Gastrocnemius medialis (tissue), 4 donors: Measurements from ENCODE around the gene DHRS12. TPM values are rescaled to one million over a fixed set of nuclear protein-coding genes. Genes with fewer than 3 reads are reported as not detected.

Experiments used
- ATAC-seq, 2 donors: fragments of 150-250 bp; one replicate each; pipeline ENCODE4 v1.9.1; 2016
- DNase-seq, 2 donors: peaks; one replicate each; pipeline ENCODE4 v3.0.0-alpha.2; 2019
- H3K27ac ChIP-seq, 4 donors: fragments of 200-600 bp; sonication (generic); 1 replicate in 1 of 4; 2 replicates in 3 of 4; pipeline ENCODE4 v1.5.1; 2016 to 2018; ENCODE audit warnings: mild to moderate bottlenecking in 2 of 4, moderate library complexity in 1 of 4
- H3K27me3 ChIP-seq, 3 donors: fragments of 200-600 bp; sonication (generic) in 2 of 3; 1 replicate in 1 of 3; 2 replicates in 2 of 3; pipeline versions ENCODE4 v1.5.1 to v1.6.0; 2016 to 2019; ENCODE audit warnings: mild to moderate bottlenecking in 1 of 3, moderate library complexity in 1 of 3
- H3K36me3 ChIP-seq, 2 donors: fragments of 200-600 bp; sonication (generic) in 1 of 2; one replicate each; pipeline ENCODE4 v1.5.1; 2017 to 2018
- H3K4me1 ChIP-seq, 2 donors: fragments of 200-600 bp; sonication (generic) in 1 of 2; one replicate each; pipeline ENCODE4 v1.5.1; 2016 to 2017; ENCODE audit warnings: mild to moderate bottlenecking in 2 of 2
- H3K4me3 ChIP-seq, 4 donors: fragments of 200-600 bp; sonication (generic) in 3 of 4; 1 replicate in 1 of 4; 2 replicates in 3 of 4; pipeline ENCODE4 v1.5.1; 2016 to 2019; ENCODE audit warnings: mild to moderate bottlenecking in 2 of 4
- H3K9me3 ChIP-seq, 3 donors: fragments of 200-600 bp; sonication (generic) in 2 of 3; 1 replicate in 1 of 3; 2 replicates in 2 of 3; pipeline ENCODE4 v1.5.1; 2016 to 2019
- CTCF ChIP-seq, 5 experiments: fragments of 450-650 bp in 3 of 5; fragments of 200-600 bp in 2 of 5; sonication (generic) in 2 of 5; IDR thresholded peaks in 4 of 5; conservative IDR thresholded peaks in 1 of 5; 1 replicate in 4 of 5; 2 replicates in 1 of 5; pipeline ENCODE4 v1.5.1; 2016 to 2019; ENCODE audit warnings: antibody characterized with exemption in 5 of 5, mild to moderate bottlenecking in 3 of 5, moderate library complexity in 3 of 5
- POLR2A ChIP-seq, 2 donors: fragments of 450-650 bp; IDR thresholded peaks; one replicate each; pipeline ENCODE4 v1.6.1; 2017; ENCODE audit warnings: antibody characterized with exemption in 2 of 2, mild to moderate bottlenecking in 2 of 2, moderate library complexity in 2 of 2
- in situ Hi-C, 4 donors: fragments of 200-750 bp; cut with MboI; loops; one replicate each; pipeline versions ENCODE4 v1.15.0 to v1.8.0; 2017; ENCODE audit warnings: low sequenced_read_pairs in 4 of 4
- intact Hi-C: fragments of 100-400 bp; cut with DNase I; formaldehyde crosslinking; loops from one replicate; pipeline ENCODE4 v1.15.1; 2023; ENCODE audit warnings: low total_unique reads
- total RNA-seq, 4 donors: library from RNA; depleted of rRNA; stranded (reverse); fragments of >200 nt; gene quantifications; one replicate each; pipeline versions ENCODE4 v1.1.0 to v1.2.3, GENCODE V29; 2016

DHRS12 gene
- total RNA-seq, 4 donors from 2014 or later: 1.8 to 6.0 (median 4.7) TPM

- H3K36me3 ChIP-seq: no peaks in the 10 kb centered on the region
- H3K4me3 ChIP-seq: no peak overlapping the region
- in situ Hi-C loops: loop anchor here (10.0 to 25.0 kb wide), 8 partner anchors 194 to 637 kb away; partner anchors contain the start of genes NEK5 (in 2 of the 4), ALG11 (in 1 of the 4), ATP7B (in 1 of the 4) and CKAP2 (in 1 of the 4)
- H3K4me1 ChIP-seq: peaks cover 16 to 21% of the 10 kb centered on the region in 2 donors
- intact Hi-C loops: no loop called here
- DNase-seq (no peak), ATAC-seq (no peak)
- H3K27ac ChIP-seq: peak overlapping the region in 1 of 4 donors; percentile 53
- TF ChIP-seq CTCF (IDR thresholded peaks at IDR 0.05 in 4 of 5, conservative IDR thresholded peaks at IDR 0.05 in 1 of 5) (no peak), POLR2A (IDR thresholded peaks at IDR 0.05) (no peak)
- no peaks in the 10 kb centered on the region for H3K9me3 ChIP-seq
- no peaks in the 10 kb centered on the region for H3K27me3 ChIP-seq
Measured at GRCh38 chr13:51818276-51818675, 14.3 kb upstream of the DHRS12 start.

DNA sequence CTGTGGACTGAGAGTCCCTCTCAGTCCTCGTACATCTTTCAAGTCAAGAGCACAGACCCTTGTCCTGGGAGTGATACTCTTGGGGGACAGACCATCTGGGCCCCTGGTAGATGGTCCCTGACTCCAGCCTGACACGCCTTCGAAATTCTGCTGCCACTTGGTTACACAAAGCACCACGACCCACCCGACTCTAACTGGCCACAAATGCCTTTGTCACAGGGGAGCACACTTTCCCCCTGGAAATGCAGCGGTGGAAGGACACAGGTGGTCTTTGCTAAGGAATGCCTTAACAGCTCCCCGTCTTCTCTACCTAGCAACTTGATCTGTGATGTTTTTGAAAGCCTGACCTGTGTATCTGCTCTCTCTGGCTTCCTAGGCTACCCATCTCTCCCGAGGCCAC is 13.8 kb upstream of the DHRS12 start:
- TF ChIP-seq POLR2A (IDR thresholded peaks at IDR 0.05) (no peak), CTCF (IDR thresholded peaks at IDR 0.05 in 4 of 5, conservative IDR thresholded peaks at IDR 0.05 in 1 of 5) (no peak)
- in situ Hi-C loops (loop anchor here (10.0 to 25.0 kb wide), 8 partner anchors 195 to 637 kb away; partner anchors contain the start of genes NEK5 (in 2 of the 4), ALG11 (in 1 of the 4), ATP7B (in 1 of the 4) and CKAP2 (in 1 of the 4)), intact Hi-C loops (no loop called here)
- DNase-seq (no peak), ATAC-seq (no peak)
- Histone ChIP-seq H3K4me1 (peaks cover 16 to 21% of the 10 kb centered on the region in 2 donors), H3K27me3 (no peaks in the 10 kb centered on the region), H3K9me3 (no peaks in the 10 kb centered on the region), H3K27ac (no peak overlapping the region), H3K36me3 (no peaks in the 10 kb centered on the region), H3K4me3 (no peak overlapping the region)

DNA sequence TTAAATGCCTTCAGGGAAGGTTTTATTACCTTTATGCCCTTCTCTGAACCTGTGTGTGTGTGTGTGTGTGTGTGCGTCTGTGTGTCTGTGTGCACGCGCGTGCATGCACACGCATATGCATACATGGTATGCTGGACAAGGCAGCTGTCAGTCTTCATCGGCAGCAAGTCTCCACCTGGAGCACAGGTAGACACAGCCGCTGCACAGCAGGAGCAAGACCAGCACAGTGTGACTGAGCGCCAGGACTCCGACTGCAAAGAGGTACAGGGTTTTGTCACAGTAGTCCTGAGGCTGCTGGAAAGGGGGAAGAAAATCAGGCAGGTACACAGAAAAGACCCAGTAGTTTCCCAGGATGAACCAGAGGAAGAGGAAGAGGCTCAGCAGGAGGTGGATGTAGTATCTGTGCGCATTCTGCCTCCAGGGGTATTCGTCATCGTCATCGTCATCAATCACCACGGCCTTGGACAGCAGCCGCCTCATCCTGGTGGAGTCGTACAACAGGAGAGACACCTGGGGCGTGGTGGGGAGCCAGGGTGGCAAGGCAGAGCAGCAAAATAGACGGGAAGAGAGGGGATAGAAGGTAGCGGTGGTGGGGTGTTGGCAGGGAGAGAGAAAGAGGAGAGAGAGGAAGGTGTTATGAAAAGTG is 12.8 kb upstream of the DHRS12 start:
- H3K4me1 ChIP-seq: peaks cover 16 to 21% of the 10 kb centered on the region in 2 donors
- H3K36me3 ChIP-seq: no peaks in the 10 kb centered on the region
- H3K27me3 ChIP-seq: no peaks in the 10 kb centered on the region
- no peak overlapping the region for H3K4me3 ChIP-seq
- intact Hi-C loops: no loop called here
- H3K27ac ChIP-seq: no peak overlapping the region
- ATAC-seq (no peak), DNase-seq (no peak)
- in situ Hi-C loops: loop anchor here (10.0 to 25.0 kb wide), 8 partner anchors 196 to 638 kb away; partner anchors contain the start of genes NEK5 (in 2 of the 4), ALG11 (in 1 of the 4), ATP7B (in 1 of the 4) and CKAP2 (in 1 of the 4)
- H3K9me3 ChIP-seq: no peaks in the 10 kb centered on the region
- TF ChIP-seq CTCF (IDR thresholded peaks at IDR 0.05 in 4 of 5, conservative IDR thresholded peaks at IDR 0.05 in 1 of 5) (no peak), POLR2A (IDR thresholded peaks at IDR 0.05) (no peak)

GRCh38 chr13:51815848-51816247 is 11.9 kb upstream of the DHRS12 start:
- intact Hi-C loops: loop anchor here (1.0 to 2.0 kb wide), 2 partner anchors 16 to 311 kb away; no protein-coding TSS in a partner anchor
- Histone ChIP-seq H3K9me3 (no peaks in the 10 kb centered on the region), H3K27me3 (no peaks in the 10 kb centered on the region), H3K4me3 (no peak overlapping the region), H3K4me1 (peaks cover 16 to 21% of the 10 kb centered on the region in 2 donors), H3K36me3 (no peaks in the 10 kb centered on the region), H3K27ac (no peak overlapping the region)
- DNase-seq (no peak), ATAC-seq (no peak)
- in situ Hi-C loops: loop anchor here (10.0 to 25.0 kb wide), 8 partner anchors 196 to 639 kb away; partner anchors contain the start of genes NEK5 (in 2 of the 4), ALG11 (in 1 of the 4), ATP7B (in 1 of the 4) and CKAP2 (in 1 of the 4)
- TF ChIP-seq CTCF (IDR thresholded peaks at IDR 0.05 in 4 of 5, conservative IDR thresholded peaks at IDR 0.05 in 1 of 5) (no peak), POLR2A (IDR thresholded peaks at IDR 0.05) (no peak)
